ENCODE measurements around the gene SEPTIN11. TPM values are rescaled to one million over a fixed set of nuclear protein-coding genes. Genes with fewer than 3 reads are reported as not detected.

Gene SEPTIN11
- total RNA-seq, 1 donor from 2014 or later = 22.4 TPM

DNA sequence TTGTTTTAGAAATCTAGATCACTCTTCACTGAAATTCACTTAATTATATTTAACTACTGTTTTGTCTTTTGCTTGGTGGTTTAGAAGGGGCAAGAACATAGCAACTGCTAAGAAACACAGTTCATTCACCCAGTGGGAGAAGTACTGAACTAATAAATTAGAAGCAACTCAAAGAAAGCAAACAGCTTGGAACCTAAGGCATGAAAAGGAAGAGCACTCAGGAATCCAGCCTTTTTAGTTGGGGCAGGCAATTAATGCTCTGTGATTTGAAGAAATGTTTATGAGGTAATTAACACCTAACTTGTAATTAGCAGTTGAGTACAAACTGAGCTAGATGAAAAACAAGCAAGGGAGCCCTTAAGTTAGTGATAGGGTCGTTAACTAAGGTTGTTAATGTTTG, 22.8 kb downstream of the SEPTIN11 start:
- Mint-ChIP-seq H3K27ac (no peak overlapping the region), H3K27me3 (no peaks in the 10 kb centered on the region), H3K4me3 (no peak overlapping the region), H3K4me1 (no peaks in the 10 kb centered on the region), H3K9me3 (no peaks in the 10 kb centered on the region), H3K36me3 (ENCODE audit: low read depth) (no peaks in the 10 kb centered on the region)
- CTCF ChIA-PET = interaction anchor here (1.2 kb wide), 1 partner anchor 14 kb away, joined by 3 read pairs; no protein-coding TSS in a partner anchor
- no peak for DNase-seq
- TF ChIP-seq, protein P1, sequence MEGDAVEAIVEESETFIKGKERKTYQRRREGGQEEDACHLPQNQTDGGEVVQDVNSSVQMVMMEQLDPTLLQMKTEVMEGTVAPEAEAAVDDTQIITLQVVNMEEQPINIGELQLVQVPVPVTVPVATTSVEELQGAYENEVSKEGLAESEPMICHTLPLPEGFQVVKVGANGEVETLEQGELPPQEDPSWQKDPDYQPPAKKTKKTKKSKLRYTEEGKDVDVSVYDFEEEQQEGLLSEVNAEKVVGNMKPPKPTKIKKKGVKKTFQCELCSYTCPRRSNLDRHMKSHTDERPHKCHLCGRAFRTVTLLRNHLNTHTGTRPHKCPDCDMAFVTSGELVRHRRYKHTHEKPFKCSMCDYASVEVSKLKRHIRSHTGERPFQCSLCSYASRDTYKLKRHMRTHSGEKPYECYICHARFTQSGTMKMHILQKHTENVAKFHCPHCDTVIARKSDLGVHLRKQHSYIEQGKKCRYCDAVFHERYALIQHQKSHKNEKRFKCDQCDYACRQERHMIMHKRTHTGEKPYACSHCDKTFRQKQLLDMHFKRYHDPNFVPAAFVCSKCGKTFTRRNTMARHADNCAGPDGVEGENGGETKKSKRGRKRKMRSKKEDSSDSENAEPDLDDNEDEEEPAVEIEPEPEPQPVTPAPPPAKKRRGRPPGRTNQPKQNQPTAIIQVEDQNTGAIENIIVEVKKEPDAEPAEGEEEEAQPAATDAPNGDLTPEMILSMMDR (IDR thresholded peaks at IDR 0.05) = no peak
- intact Hi-C loops (cut with micrococcal nuclease) = no loop called here
- ATAC-seq (ENCODE audit: low read depth) = no peak
- POLR2A ChIA-PET = no interaction called here

DNA sequence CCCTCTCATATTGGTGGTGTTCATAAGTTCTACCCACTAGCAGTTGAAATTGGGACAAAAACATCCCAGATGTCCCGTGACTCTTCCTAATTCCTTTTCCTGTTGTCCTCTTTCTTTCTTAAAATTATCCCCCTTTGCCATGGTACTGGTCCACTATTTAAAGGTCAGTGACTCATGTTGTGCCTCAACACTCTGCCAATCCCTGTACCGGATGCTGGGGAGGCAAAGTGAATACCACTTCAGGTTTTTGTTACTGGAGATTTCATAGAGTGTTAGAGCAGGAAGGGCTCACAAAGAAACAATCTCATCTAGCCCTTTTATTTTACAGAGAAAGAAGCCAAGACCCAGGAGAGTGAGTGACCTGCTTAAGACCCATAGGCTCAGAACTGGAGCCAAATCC, 24.6 kb downstream of the SEPTIN11 start:
- ChIA-PET POLR2A (no interaction called here), CTCF (no interaction called here)
- no peak overlapping the region for H3K27ac Mint-ChIP-seq
- no peaks in the 10 kb centered on the region for H3K4me1 Mint-ChIP-seq
- no peak overlapping the region for H3K4me3 Mint-ChIP-seq
- no peaks in the 10 kb centered on the region for H3K27me3 Mint-ChIP-seq
- ATAC-seq (ENCODE audit: low read depth) = no peak
- no peaks in the 10 kb centered on the region for H3K36me3 Mint-ChIP-seq (ENCODE audit: low read depth)
- TF ChIP-seq, protein P1 (IDR thresholded peaks at IDR 0.05) = no peak
- H3K9me3 Mint-ChIP-seq = no peaks in the 10 kb centered on the region
- no peak for DNase-seq
- intact Hi-C loops (cut with micrococcal nuclease) = no loop called here

DNA sequence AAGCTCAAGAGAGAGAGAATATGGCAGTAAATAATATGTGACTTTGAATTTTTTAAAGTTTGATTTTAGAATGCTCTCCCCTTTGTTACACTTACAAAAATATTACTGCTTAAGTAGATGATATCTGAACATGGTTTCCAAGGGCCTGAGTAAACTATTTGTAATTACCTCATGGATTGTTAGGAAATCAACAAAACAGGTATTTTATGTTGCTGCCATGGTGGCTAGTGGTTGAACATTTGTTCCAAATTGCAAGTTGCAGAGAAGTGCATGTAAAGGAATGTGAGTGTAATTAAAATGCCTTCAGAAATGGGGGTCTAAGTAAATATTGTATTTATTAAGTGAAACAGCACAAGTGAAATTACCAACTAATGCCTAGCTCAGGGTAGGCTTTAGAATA, 27.6 kb downstream of the SEPTIN11 start:
- no peak overlapping the region for H3K4me3 Mint-ChIP-seq
- DNase-seq = no peak
- no peak overlapping the region for H3K27ac Mint-ChIP-seq
- intact Hi-C loops (cut with micrococcal nuclease) = no loop called here
- CTCF ChIA-PET = no interaction called here
- no peaks in the 10 kb centered on the region for H3K4me1 Mint-ChIP-seq
- H3K36me3 Mint-ChIP-seq (ENCODE audit: low read depth) = no peaks in the 10 kb centered on the region
- TF ChIP-seq, protein P1 (IDR thresholded peaks at IDR 0.05) = no peak
- POLR2A ChIA-PET = no interaction called here
- no peaks in the 10 kb centered on the region for H3K27me3 Mint-ChIP-seq
- no peak for ATAC-seq (ENCODE audit: low read depth)
- no peaks in the 10 kb centered on the region for H3K9me3 Mint-ChIP-seq

DNA sequence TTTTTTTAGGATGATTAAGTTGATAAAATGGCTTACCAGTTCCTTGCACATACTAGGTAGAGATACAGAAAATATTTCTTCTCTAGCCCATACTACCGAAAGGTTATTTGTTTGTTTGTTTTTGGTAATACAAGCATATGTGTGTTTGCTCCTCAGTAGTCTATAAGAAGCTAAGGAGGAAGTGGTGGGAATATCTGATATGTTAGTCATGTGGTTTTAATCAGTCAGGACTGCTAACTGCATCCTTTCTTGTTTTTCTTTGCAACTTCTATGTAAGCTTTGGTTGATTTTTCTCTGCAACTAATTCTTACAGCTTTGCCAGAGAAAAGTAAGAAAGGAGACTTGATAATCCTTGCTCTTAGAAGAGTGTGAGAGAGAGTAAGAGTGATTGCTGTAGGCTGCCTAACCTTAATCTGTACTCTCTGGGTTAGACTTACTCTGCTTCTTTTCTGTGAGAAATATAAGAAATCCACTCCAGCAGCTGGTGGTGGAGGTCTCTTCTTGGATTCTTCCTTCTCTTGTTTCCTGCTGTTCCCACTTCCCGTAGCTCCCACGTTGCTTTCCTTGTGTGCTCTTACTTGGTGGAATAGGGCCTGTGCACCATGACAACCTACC, 28.3 kb downstream of the SEPTIN11 start:
- Mint-ChIP-seq H3K27me3 (no peaks in the 10 kb centered on the region), H3K9me3 (no peaks in the 10 kb centered on the region), H3K4me1 (no peaks in the 10 kb centered on the region), H3K4me3 (no peak overlapping the region), H3K27ac (no peak overlapping the region), H3K36me3 (ENCODE audit: low read depth) (no peaks in the 10 kb centered on the region)
- POLR2A ChIA-PET = no interaction called here
- intact Hi-C loops (cut with micrococcal nuclease) = no loop called here
- TF ChIP-seq, protein P1 (IDR thresholded peaks at IDR 0.05) = no peak
- no peak for DNase-seq
- no peak for ATAC-seq (ENCODE audit: low read depth)
- CTCF ChIA-PET = no interaction called here

DNA sequence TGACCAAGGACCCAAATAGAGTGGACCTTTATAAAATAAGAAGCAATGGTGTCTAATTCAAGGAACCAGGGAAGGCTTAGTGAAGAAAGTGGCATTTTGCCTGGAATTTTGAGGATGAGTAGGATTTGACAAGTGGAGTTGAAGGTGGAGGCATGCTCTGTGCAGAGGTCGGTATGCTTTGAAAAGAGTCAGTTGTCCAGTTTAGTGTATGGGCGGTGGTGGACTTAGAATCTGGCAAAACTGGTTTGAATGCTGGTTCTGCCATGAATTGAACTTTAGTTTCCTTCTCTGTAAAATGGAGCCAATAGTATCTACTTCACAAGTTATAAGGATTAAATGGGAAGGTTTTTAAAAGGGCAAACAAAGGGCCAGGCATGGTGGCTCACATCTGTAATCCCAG, 29.7 kb downstream of the SEPTIN11 start:
- Mint-ChIP-seq H3K4me3 (no peak overlapping the region), H3K27me3 (no peaks in the 10 kb centered on the region), H3K27ac (no peak overlapping the region), H3K36me3 (ENCODE audit: low read depth) (no peaks in the 10 kb centered on the region), H3K9me3 (no peaks in the 10 kb centered on the region), H3K4me1 (peaks cover 3% of the 10 kb centered on the region)
- ChIA-PET POLR2A (no interaction called here), CTCF (no interaction called here)
- ATAC-seq (ENCODE audit: low read depth) = no peak
- intact Hi-C loops (cut with micrococcal nuclease) = no loop called here
- no peak for DNase-seq
- TF ChIP-seq, protein P1 (IDR thresholded peaks at IDR 0.05) = no peak

Data from activated B cell treated with CpG ODN at 0.5 μM for 24 hours (primary cell).